SK-N-MC (cell line): ENCODE data around the gene ZBTB38.

Source experiments
- DNase-seq: peaks from one replicate; pipeline ENCODE4 v3.0.0-alpha.2; 2011; ENCODE audit warnings: low read depth, low spot score
- H3K27ac ChIP-seq: fragments of 200-600 bp; sonication (generic); 2 replicates; pipeline ENCODE4 v1.5.1; 2016; ENCODE audit warnings: mixed run types
- H3K36me3 ChIP-seq: fragments of 200-600 bp; sonication (generic); 2 replicates; pipeline ENCODE4 v1.6.1; 2017; ENCODE audit warnings: antibody characterized with exemption, low read length, mixed read lengths; ENCODE audit not compliant: insufficient read depth
- H3K4me3 ChIP-seq: fragments of 200-600 bp; sonication (generic); 2 replicates; pipeline ENCODE4 v1.5.1; 2016
- H3K9ac ChIP-seq: fragments of 200-600 bp; sonication (generic); 2 replicates; pipeline ENCODE4 v1.8.0; 2017; ENCODE audit warnings: mixed run types, mixed read lengths; ENCODE audit not compliant: insufficient read length
- H3K9me3 ChIP-seq: fragments of 200-600 bp; sonication (generic); 2 replicates; pipeline ENCODE4 v1.6.1; 2017; ENCODE audit warnings: low read depth, mild to moderate bottlenecking, antibody characterized with exemption, low read length, moderate library complexity, mixed read lengths
- EZH2 ChIP-seq: fragments of 200-600 bp; sonication (generic); IDR thresholded peaks from one replicate; pipeline ENCODE4 v1.6.1; 2017; ENCODE audit warnings: antibody characterized with exemption
- FOXP2 ChIP-seq: optimal IDR thresholded peaks from 2 replicates; pipeline ENCODE3; 2011; ENCODE audit warnings: mild to moderate bottlenecking, moderate library complexity; ENCODE audit not compliant: insufficient read depth; ENCODE audit errors: extremely low read length, control extremely low read depth
- POLR2AphosphoS5 ChIP-seq: IDR thresholded peaks from 2 replicates; pipeline ENCODE4 v1.6.1; 2012; ENCODE audit warnings: mild to moderate bottlenecking, low read depth, low read length, borderline replicate concordance

Gene ZBTB38

GRCh38 chr3:141368062-141368924 is at the start of gene ZBTB38:
ZBTB38 (plus strand) TSS chr3:141368504; CDS start chr3:141442389, 73,885 bp downstream.
- Histone ChIP-seq H3K4me3 (no peak within 1 kb of the TSS), H3K27ac (peak within 1 kb of the TSS; percentile 79), H3K9ac (peak within 1 kb of the TSS; percentile 46), H3K36me3 (no peaks in the 10 kb centered on the region), H3K9me3 (no peaks in the 10 kb centered on the region)
- TF ChIP-seq FOXP2 (no peak), POLR2AphosphoS5 (no peak)
- DNase-seq, result no peak

- H3K9me3 ChIP-seq, result no peaks in the 10 kb centered on the region
- no peak overlapping the region for H3K27ac ChIP-seq
- TF ChIP-seq FOXP2 (no peak), POLR2AphosphoS5 (no peak), EZH2 (no peak)
- DNase-seq, result no peak
- no peak overlapping the region for H3K4me3 ChIP-seq
- no peak overlapping the region for H3K9ac ChIP-seq
- H3K36me3 ChIP-seq, result no peaks in the 10 kb centered on the region
These were observed 47.8 kb upstream of the ZBTB38 start for GRCh38 chr3:141320399-141321108.

GRCh38 chr3:141321109-141321497 is 47.2 kb upstream of the ZBTB38 start:
- no peaks in the 10 kb centered on the region for H3K36me3 ChIP-seq
- DNase-seq, result no peak
- no peak overlapping the region for H3K9ac ChIP-seq
- no peak overlapping the region for H3K4me3 ChIP-seq
- H3K27ac ChIP-seq, result no peak overlapping the region
- no peak for TF ChIP-seq EZH2
- no peak for TF ChIP-seq FOXP2
- no peak for TF ChIP-seq POLR2AphosphoS5
- H3K9me3 ChIP-seq, result no peaks in the 10 kb centered on the region

- DNase-seq, result no peak
- Histone ChIP-seq H3K27ac (no peak overlapping the region), H3K9ac (no peak overlapping the region), H3K9me3 (no peaks in the 10 kb centered on the region), H3K36me3 (no peaks in the 10 kb centered on the region), H3K4me3 (no peak overlapping the region)
- TF ChIP-seq FOXP2, result no peak
- no peak for TF ChIP-seq EZH2
- TF ChIP-seq POLR2AphosphoS5, result no peak
These were observed 44.2 kb upstream of the ZBTB38 start for GRCh38 chr3:141323936-141324704.

GRCh38 chr3:141326123-141326522 is 42.2 kb upstream of the ZBTB38 start:
- Histone ChIP-seq H3K27ac (peak overlapping the region; percentile 19; the same call in 1 of the 2 replicates), H3K4me3 (no peak overlapping the region), H3K36me3 (no peaks in the 10 kb centered on the region), H3K9me3 (no peaks in the 10 kb centered on the region), H3K9ac (peak overlapping the region; percentile 37)
- no peak for DNase-seq
- TF ChIP-seq POLR2AphosphoS5 (no peak), FOXP2 (no peak), EZH2 (no peak)

- Histone ChIP-seq H3K27ac (peak overlapping the region; percentile 19; the same call in 1 of the 2 replicates), H3K36me3 (no peaks in the 10 kb centered on the region), H3K9me3 (no peaks in the 10 kb centered on the region), H3K4me3 (no peak overlapping the region), H3K9ac (no peak overlapping the region)
- DNase-seq, result no peak
- no peak for TF ChIP-seq FOXP2
These were observed 41.7 kb upstream of the ZBTB38 start for GRCh38 chr3:141326626-141327025.

- H3K9me3 ChIP-seq, result no peaks in the 10 kb centered on the region
- DNase-seq, result no peak
- H3K36me3 ChIP-seq, result no peaks in the 10 kb centered on the region
- H3K9ac ChIP-seq, result no peak overlapping the region
- no peak overlapping the region for H3K27ac ChIP-seq
- H3K4me3 ChIP-seq, result no peak overlapping the region
- TF ChIP-seq EZH2 (no peak), POLR2AphosphoS5 (no peak), FOXP2 (no peak)
These were observed 39.8 kb upstream of the ZBTB38 start for GRCh38 chr3:141328286-141329166.
